ENCODE results near the gene BSG.
A peak's percentile ranks its signal among the peaks of the same experiment; 100 is the strongest.

The BSG gene

DNA sequence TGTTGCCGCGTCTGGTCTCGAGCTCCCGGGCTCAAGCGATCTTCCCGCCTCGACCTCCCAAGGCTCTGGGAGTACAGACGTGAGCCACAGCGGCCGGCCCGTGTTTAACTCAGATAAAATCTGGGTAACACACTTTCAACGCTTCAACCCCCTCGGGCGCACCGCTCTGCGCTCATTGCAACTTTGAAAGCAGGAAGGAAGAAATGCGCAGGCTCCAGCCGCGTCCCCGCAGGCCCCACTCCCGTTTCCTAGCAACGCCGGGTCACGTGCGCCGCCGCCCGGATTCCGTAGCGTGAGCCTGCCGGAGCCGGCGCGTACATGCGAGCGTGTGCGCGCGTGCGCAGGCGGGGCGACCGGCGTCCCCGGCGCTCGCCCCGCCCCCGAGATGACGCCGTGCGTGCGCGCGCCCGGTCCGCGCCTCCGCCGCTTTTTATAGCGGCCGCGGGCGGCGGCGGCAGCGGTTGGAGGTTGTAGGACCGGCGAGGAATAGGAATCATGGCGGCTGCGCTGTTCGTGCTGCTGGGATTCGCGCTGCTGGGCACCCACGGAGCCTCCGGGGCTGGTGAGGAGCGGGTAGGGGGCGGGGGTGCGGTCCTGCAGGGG is at the start of gene BSG:
Gene BSG, plus strand, starts transcription at position 457 of the 603 bp plus-strand sequence. Its CDS starts 39 bp downstream, at position 496.
- DNase-seq, result peak; percentile 99
- Mint-ChIP-seq H3K9me3 (no peaks in the 10 kb centered on the region), H3K27ac (peak within 1 kb of the TSS; percentile 98), H3K36me3 (peaks cover 4% of the 10 kb centered on the region), H3K4me3 (peak within 1 kb of the TSS; percentile 84), H3K4me1 (peaks cover 50% of the 10 kb centered on the region), H3K27me3 (peaks cover 7% of the 10 kb centered on the region)
- CTCF ChIA-PET, result interaction anchor here (1.4 kb wide), 1 partner anchor 61 kb away, joined by 3 read pairs; no protein-coding TSS in a partner anchor

DNA sequence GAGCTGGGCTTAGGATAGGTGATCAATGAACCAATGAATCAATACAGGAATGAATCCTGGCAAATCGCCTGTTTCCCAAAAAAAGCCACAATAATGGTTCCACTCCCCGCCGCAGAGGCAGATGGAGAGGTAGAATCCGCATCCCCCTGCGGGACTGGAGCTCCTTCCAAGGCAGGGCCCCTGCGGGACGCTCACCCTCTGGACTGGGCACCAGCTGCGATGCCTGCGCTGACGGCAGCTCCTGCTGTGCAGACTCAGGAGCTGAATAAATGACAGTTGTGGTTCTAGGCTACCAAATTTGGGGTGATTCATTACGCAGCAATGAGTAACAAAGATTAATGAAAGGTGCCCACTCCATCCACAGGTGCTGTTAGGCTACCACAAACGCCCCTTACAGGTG is 49.7 kb upstream of the BSG start:
- H3K9me3 Mint-ChIP-seq, result no peaks in the 10 kb centered on the region
- H3K4me3 Mint-ChIP-seq, result no peak overlapping the region
- H3K4me1 Mint-ChIP-seq, result peaks cover 2% of the 10 kb centered on the region
- peaks cover 21% of the 10 kb centered on the region for H3K27me3 Mint-ChIP-seq
- H3K36me3 Mint-ChIP-seq, result no peaks in the 10 kb centered on the region
- H3K27ac Mint-ChIP-seq, result no peak overlapping the region
- CTCF ChIA-PET, result interaction anchor here (4.3 kb wide), 1 partner anchor 12 kb away, joined by 18 read pairs; no protein-coding TSS in a partner anchor
- DNase-seq, result no peak

DNA sequence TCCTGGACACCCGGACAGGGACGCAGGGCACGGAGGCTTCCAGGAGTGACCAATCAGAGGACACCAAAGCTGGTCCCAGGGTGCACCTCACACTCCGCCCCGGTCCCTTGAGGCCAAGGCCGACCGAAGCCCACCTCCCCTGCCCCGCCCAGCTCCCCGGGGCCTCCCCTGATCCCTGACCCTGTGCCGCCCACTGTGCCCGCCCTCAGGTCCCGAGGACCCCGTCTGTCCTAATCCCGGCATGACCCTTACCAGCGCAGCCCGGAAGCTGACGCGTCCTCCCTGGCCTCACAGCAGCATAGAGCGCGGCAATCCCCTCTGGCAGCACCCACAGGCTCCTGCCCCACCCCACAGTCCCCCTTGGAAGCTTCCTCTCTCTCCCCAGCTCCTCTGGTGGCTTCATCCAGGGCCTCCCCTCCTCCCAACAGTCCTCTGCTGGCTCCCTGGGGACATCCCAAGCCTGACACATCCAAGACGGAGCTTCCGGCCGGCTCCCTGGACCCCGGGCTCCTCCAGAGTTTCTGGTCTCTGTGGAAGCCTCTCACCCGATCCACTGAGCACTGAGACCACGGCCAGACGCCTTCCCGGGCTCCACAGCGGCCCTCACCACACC is 48.2 kb upstream of the BSG start:
- H3K4me1 Mint-ChIP-seq, result peaks cover 2% of the 10 kb centered on the region
- no peaks in the 10 kb centered on the region for H3K9me3 Mint-ChIP-seq
- no peak overlapping the region for H3K27ac Mint-ChIP-seq
- H3K27me3 Mint-ChIP-seq, result peaks cover 31% of the 10 kb centered on the region
- CTCF ChIA-PET, result no interaction called here
- H3K36me3 Mint-ChIP-seq, result no peaks in the 10 kb centered on the region
- DNase-seq, result no peak
- no peak overlapping the region for H3K4me3 Mint-ChIP-seq

DNA sequence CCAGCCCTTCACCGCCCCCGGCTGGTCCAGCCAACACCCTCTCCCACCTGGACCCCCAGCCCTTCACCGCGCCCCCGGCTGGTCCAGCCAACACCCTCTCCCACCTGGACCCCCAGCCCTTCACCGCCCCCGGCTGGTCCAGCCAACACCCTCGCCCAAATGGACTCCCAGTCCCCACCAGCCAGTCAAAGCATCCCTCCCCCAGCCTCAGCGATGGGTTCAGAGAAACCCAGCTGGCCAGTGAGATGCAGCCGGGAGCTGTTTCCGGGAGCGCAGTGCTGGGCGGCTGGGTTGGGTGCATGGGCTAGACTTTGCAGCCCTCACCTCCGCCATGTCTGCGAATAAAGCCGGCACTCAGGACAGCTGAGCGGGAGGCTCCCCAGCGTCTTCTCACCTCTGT is 47.4 kb upstream of the BSG start:
- CTCF ChIA-PET, result no interaction called here
- Mint-ChIP-seq H3K27ac (no peak overlapping the region), H3K27me3 (peaks cover 31% of the 10 kb centered on the region), H3K36me3 (no peaks in the 10 kb centered on the region), H3K9me3 (no peaks in the 10 kb centered on the region), H3K4me1 (peaks cover 2% of the 10 kb centered on the region), H3K4me3 (no peak overlapping the region)
- DNase-seq, result no peak

DNA sequence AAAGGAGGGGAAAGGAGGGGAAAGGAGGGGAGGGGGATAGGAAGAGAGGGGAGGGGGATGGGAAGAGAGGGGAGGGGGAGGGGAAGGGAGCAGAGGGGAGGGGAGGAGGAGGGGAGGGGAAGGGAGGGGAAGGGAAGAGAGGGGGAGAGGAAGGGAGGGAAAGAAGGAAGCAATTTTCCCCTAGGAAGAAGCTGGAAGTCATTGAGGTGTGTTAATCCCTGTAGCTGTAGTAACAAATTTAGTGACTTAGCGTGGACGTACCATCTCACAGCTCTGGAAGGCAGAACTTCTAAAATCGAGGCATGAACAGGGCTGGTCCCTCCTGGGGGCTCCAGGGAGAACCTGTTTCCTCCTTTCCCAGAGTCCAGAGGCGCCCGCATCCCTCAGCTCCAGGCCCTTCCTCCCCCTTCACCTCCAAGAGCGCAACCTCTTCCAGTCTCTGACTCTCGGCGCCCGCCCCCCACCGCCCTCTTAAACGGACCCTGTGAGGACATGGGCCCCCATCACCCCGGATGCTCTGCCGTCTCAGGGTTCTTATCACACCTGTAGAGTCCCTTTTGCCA is 46.5 kb upstream of the BSG start:
- no peaks in the 10 kb centered on the region for H3K36me3 Mint-ChIP-seq
- H3K27me3 Mint-ChIP-seq, result peaks cover 31% of the 10 kb centered on the region
- H3K4me1 Mint-ChIP-seq, result peaks cover 8% of the 10 kb centered on the region
- no peak overlapping the region for H3K4me3 Mint-ChIP-seq
- CTCF ChIA-PET, result no interaction called here
- no peak overlapping the region for H3K27ac Mint-ChIP-seq
- DNase-seq, result no peak
- no peaks in the 10 kb centered on the region for H3K9me3 Mint-ChIP-seq

DNA sequence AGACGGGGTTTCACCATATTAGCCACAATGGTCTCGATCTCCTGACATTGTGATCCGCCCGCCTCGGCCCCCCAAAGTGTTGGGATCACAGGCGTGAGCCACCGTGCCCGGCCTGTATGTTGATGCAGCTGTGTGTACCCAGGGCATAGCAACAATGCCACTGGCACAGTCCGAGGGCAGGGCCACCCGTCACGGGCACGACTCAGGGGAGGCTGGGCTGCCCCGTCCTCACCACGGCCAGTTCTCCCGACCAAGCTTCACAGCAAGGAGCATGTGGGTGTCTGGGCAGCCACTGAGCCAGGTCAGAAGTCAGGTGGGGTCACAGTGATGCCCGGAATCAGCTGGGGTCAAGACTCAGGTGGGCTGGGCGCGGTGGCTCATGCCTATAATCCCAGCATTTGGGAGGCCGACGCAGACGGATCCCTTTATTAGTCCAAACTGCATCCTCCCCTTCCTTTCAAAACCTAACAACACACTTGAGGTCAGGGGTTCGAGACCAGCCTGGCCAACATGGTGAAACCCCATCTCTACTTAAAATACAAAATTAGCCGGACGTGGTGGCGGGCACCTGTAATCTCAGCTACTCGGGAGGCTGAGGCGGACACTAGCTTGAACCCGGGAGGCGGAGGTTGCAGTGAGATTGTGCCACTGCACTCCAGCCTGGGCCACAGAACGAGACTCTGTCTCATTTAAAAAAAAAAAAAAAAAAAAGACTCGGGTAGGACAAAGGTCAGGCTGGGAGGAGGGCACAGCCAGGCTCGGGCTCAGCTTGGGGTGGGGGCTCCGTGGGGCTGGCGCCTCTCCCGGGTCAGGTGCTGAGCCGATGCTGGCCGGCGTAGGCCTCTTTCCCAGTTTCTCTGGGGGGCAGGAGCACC is 42.0 kb upstream of the BSG start:
- CTCF ChIA-PET, result interaction anchor here (1.6 to 7.9 kb wide), 2 partner anchors 20 to 35 kb away, joined by 3 to 71 read pairs; no protein-coding TSS in a partner anchor
- peak overlapping the region; percentile 88 for H3K27ac Mint-ChIP-seq
- peaks cover 4% of the 10 kb centered on the region for H3K36me3 Mint-ChIP-seq
- peaks cover 23% of the 10 kb centered on the region for H3K4me1 Mint-ChIP-seq
- H3K9me3 Mint-ChIP-seq, result no peaks in the 10 kb centered on the region
- H3K4me3 Mint-ChIP-seq, result peak overlapping the region; percentile 79
- peaks cover 27% of the 10 kb centered on the region for H3K27me3 Mint-ChIP-seq
- DNase-seq, result no peak

GRCh38 chr19:531009-531752 is 41.2 kb upstream of the BSG start:
- Mint-ChIP-seq H3K27ac (peak overlapping the region; percentile 88), H3K4me3 (peak overlapping the region; percentile 79)
- CTCF ChIA-PET, result interaction anchor here (1.0 to 7.9 kb wide), 6 partner anchors 10 to 53 kb away, joined by 3 to 71 read pairs (median 7); no protein-coding TSS in a partner anchor

DNA sequence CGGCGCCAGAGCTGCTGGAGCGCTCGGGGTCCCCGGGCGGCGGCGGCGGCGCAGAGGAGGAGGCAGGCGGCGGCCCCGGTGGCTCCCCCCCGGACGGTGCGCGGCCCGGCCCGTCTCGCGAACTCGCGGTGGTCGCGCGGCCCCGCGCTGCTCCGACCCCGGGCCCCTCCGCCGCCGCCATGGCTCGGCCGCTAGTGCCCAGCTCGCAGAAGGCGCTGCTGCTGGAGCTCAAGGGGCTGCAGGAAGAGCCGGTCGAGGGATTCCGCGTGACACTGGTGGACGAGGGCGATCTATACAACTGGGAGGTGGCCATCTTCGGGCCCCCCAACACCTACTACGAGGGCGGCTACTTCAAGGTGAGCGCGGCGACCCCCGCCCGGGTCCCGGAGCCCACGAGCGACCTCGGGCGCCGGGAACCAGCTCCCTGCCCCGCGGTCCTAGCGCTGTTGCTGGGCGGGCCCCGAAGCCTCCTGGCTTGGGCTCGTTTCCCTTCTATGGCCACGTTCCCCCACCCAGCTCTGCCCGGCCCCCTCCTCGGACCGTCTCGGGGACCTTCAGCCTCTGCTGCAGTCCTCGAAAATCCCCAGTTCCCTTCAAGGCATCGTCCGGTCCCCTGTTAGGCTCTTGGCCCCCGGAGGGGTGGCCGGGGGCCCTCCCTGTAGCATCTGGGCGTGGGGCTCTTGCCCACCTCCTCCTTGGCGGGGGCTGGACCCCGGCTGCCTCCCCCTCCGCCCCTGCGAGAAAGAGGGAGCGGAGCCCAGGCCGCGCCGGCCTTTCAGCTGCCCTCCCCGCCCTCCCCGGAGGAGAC is 40.4 kb upstream of the BSG start, which contains the start of gene CDC34:
Gene CDC34, plus strand, starts transcription at position 8 of the 808 bp plus-strand sequence. Its CDS starts 172 bp downstream, at position 180.
- Mint-ChIP-seq H3K27ac (peak within 1 kb of the TSS; percentile 93), H3K4me1 (peaks cover 23% of the 10 kb centered on the region), H3K4me3 (peak within 1 kb of the TSS; percentile 91), H3K9me3 (no peaks in the 10 kb centered on the region), H3K27me3 (peaks cover 14% of the 10 kb centered on the region), H3K36me3 (peaks cover 4% of the 10 kb centered on the region)
- DNase-seq, result no peak
- CTCF ChIA-PET, result interaction anchor here (0.8 to 7.9 kb wide), 7 partner anchors 10 to 52 kb away, joined by 3 to 71 read pairs (median 4); partner anchors contain the start of gene GZMM

More at GRCh38 chr19:531009-531752, 41.2 kb upstream of the BSG start:
- DNase-seq, result peak; percentile 88
- Mint-ChIP-seq H3K4me1 (peaks cover 23% of the 10 kb centered on the region), H3K27me3 (peaks cover 22% of the 10 kb centered on the region), H3K9me3 (no peaks in the 10 kb centered on the region), H3K36me3 (peaks cover 4% of the 10 kb centered on the region)

DNA sequence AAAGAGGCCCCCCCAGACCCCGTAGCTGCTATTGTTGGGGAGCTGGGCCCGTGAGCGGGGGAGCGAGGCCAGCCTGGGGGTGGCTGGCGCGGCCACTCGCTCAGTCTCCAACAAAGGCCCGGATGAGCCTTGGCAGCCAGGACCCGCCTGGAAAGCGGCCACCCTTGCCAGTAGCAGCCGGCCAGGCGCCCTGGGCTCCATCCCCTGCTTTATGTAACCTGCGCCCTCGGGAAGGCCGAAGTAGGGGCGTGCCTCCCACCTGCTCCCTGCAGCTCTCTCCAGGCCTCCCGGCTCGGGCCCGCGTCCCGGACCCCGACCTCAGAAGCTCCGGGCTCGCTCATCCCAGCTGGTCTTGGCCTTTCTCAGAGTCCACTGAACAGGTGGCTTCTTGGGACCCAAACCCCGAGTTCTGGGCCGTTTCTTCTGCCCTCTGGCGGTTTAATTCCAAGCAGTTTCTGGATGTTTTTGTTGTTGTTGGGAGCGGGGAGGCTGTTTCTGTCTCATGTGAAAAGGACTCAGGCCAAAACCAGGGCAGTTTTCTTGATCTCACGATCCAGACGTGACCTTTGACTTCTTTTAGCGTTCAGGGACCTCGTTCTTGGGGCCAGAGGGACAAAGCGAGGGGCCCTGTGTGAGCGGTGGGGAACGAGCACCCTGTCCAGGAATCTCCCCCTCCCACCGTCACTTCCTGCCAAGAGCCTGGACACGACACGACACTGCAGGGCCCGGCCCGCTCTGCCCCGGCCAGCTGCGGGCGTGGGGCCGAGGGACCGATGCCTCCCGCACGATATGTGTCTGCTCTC is 39.6 kb upstream of the BSG start:
- no peaks in the 10 kb centered on the region for H3K9me3 Mint-ChIP-seq
- peaks cover 4% of the 10 kb centered on the region for H3K36me3 Mint-ChIP-seq
- peak overlapping the region; percentile 93 for H3K27ac Mint-ChIP-seq
- peak; percentile 66 for DNase-seq
- CTCF ChIA-PET, result interaction anchor here (0.8 to 7.9 kb wide), 7 partner anchors 10 to 51 kb away, joined by 3 to 71 read pairs (median 3); partner anchors contain the start of gene GZMM
- peaks cover 23% of the 10 kb centered on the region for H3K4me1 Mint-ChIP-seq
- H3K4me3 Mint-ChIP-seq, result peak overlapping the region; percentile 91
- H3K27me3 Mint-ChIP-seq, result peaks cover 10% of the 10 kb centered on the region

- peaks cover 10% of the 10 kb centered on the region for H3K36me3 Mint-ChIP-seq
- peaks cover 3% of the 10 kb centered on the region for H3K27me3 Mint-ChIP-seq
- CTCF ChIA-PET, result interaction anchor here (1.3 to 7.9 kb wide), 3 partner anchors 9 to 23 kb away, joined by 3 to 71 read pairs (median 10); partner anchors contain the start of gene GZMM
- DNase-seq, result no peak
- H3K27ac Mint-ChIP-seq, result peak overlapping the region; percentile 93
- H3K4me3 Mint-ChIP-seq, result peak overlapping the region; percentile 91
- H3K4me1 Mint-ChIP-seq, result peaks cover 23% of the 10 kb centered on the region
- no peaks in the 10 kb centered on the region for H3K9me3 Mint-ChIP-seq
Measured at GRCh38 chr19:533364-534058, 38.9 kb upstream of the BSG start.

- CTCF ChIA-PET, result interaction anchor here (1.3 to 7.9 kb wide), 2 partner anchors 10 to 24 kb away, joined by 3 to 71 read pairs; partner anchors contain the start of gene GZMM
- peaks cover 12% of the 10 kb centered on the region for H3K36me3 Mint-ChIP-seq
- H3K27ac Mint-ChIP-seq, result no peak overlapping the region
- peaks cover 23% of the 10 kb centered on the region for H3K4me1 Mint-ChIP-seq
- DNase-seq, result no peak
- no peaks in the 10 kb centered on the region for H3K9me3 Mint-ChIP-seq
- no peaks in the 10 kb centered on the region for H3K27me3 Mint-ChIP-seq
- peak overlapping the region; percentile 91 for H3K4me3 Mint-ChIP-seq
Measured at GRCh38 chr19:534088-534487, 38.3 kb upstream of the BSG start.

Data from activated naive CD4-positive, alpha-beta T cell treated with anti-CD3 and anti-CD28 coated beads, Interleukin-2, amount 10 ng/mL, durations not matched to agents 7 days and 5 days (primary cell).